ENCODE data around the gene APC. TPM values are rescaled to one million over a fixed set of nuclear protein-coding genes. Genes with fewer than 3 reads are reported as not detected.

APC gene
- total and polyA plus RNA-seq, 2 donors (not counting 3 experiments of a cell fraction or from before 2014, with no cell fraction given) = 11.2 to 39.6 TPM

GRCh38 chr5:112734597-112734996 is 3.1 kb upstream of the APC start:
- no peak overlapping the region for H3K4me3 ChIP-seq (replicated peaks in 1 of 3; ENCODE audit: insufficient read depth in 1 of 3, low read depth in 1 of 3, low read length in 3 of 3)
- no TSS peak for BruUV-seq (replicated peaks)
- no peak overlapping the region for H3K27ac ChIP-seq (ENCODE audit: insufficient read depth, low read depth, low read length)
- no peak for FAIRE-seq
- H3K4me2 ChIP-seq (ENCODE audit: insufficient read depth, low read length) = no peak overlapping the region
- no peak for DNase-seq (ENCODE audit: low read depth, low spot score)
- intact Hi-C loops (cut with micrococcal nuclease) = no loop called here
- TF ChIP-seq POLR2AphosphoS5 (IDR thresholded peaks at IDR 0.05; ENCODE audit: insufficient read depth, low read depth, low read length) = no peak
- TF ChIP-seq POLR2A (IDR thresholded peaks at IDR 0.05; ENCODE audit: low read depth, low read length) = no peak
- no peak for TF ChIP-seq MYC (IDR thresholded peaks at IDR 0.05; ENCODE audit: low read depth, low read length)
- no peak for TF ChIP-seq EZH2 (IDR thresholded peaks at IDR 0.05; ENCODE audit: borderline replicate concordance, low read depth, low read length, severe bottlenecking)
- no peak for TF ChIP-seq JUN (IDR thresholded peaks at IDR 0.05; ENCODE audit: borderline replicate concordance, insufficient read depth, insufficient read length, low read depth)
- TF ChIP-seq GATA2 (IDR thresholded peaks at IDR 0.05; ENCODE audit: insufficient read depth, insufficient read length, low read depth, low read length) = no peak
- no peak for TF ChIP-seq MAX (IDR thresholded peaks at IDR 0.05; ENCODE audit: insufficient read depth, insufficient read length)
- TF ChIP-seq FOS (IDR thresholded peaks at IDR 0.05; ENCODE audit: borderline replicate concordance, insufficient read depth, low read length) = no peak
- TF ChIP-seq, protein P1, sequence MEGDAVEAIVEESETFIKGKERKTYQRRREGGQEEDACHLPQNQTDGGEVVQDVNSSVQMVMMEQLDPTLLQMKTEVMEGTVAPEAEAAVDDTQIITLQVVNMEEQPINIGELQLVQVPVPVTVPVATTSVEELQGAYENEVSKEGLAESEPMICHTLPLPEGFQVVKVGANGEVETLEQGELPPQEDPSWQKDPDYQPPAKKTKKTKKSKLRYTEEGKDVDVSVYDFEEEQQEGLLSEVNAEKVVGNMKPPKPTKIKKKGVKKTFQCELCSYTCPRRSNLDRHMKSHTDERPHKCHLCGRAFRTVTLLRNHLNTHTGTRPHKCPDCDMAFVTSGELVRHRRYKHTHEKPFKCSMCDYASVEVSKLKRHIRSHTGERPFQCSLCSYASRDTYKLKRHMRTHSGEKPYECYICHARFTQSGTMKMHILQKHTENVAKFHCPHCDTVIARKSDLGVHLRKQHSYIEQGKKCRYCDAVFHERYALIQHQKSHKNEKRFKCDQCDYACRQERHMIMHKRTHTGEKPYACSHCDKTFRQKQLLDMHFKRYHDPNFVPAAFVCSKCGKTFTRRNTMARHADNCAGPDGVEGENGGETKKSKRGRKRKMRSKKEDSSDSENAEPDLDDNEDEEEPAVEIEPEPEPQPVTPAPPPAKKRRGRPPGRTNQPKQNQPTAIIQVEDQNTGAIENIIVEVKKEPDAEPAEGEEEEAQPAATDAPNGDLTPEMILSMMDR (IDR thresholded peaks at IDR 0.05; ENCODE audit: extremely low read depth in 1 of 2, insufficient read depth in 1 of 2, low read depth in 1 of 2, low read length in 2 of 2) = no peak
- dilution Hi-C loops (cut with MboI; ENCODE audit: extremely low pct_ligation_motif_present, low sequenced_read_pairs) = no loop called here
- H3K79me2 ChIP-seq (ENCODE audit: control insufficient read depth, insufficient read depth, low read length) = peaks cover 20% of the 10 kb centered on the region
- H3K9me1 ChIP-seq (replicated peaks; ENCODE audit: control insufficient read depth, extremely low read depth, insufficient read depth, low read length) = no peaks in the 10 kb centered on the region
- no peak overlapping the region for H3K9ac ChIP-seq (replicated peaks; ENCODE audit: extremely low read depth, insufficient read depth, low read length)
- ChIA-PET POLR2A (no interaction called here), CTCF (interaction anchor here (1.0 to 4.9 kb wide), 5 partner anchors 12 to 26 kb away, joined by 3 to 28 read pairs (median 8); no protein-coding TSS in a partner anchor)
- no peaks in the 10 kb centered on the region for H3K36me3 ChIP-seq (ENCODE audit: control insufficient read depth in 2 of 2, extremely low read depth in 1 of 2, insufficient read depth in 2 of 2, low read length in 2 of 2)
- no peaks in the 10 kb centered on the region for H3K27me3 ChIP-seq (ENCODE audit: control insufficient read depth in 2 of 2, insufficient read depth in 2 of 2, low read length in 2 of 2)
- H2AFZ ChIP-seq (ENCODE audit: low read depth, low read length) = no peak overlapping the region
- no peaks in the 10 kb centered on the region for H3K9me3 ChIP-seq (replicated peaks; ENCODE audit: control insufficient read depth, insufficient read depth, low read length)
- no peaks in the 10 kb centered on the region for H4K20me1 ChIP-seq (replicated peaks; ENCODE audit: control insufficient read depth, extremely low read depth, insufficient read depth, low read length)
- peaks cover 30% of the 10 kb centered on the region for H3K4me1 ChIP-seq (ENCODE audit: control insufficient read depth, extremely low read depth, insufficient read depth, low read length)

Data from endothelial cell of umbilical vein (primary cell).